Thyroid gland (tissue), 4 donors: ENCODE measurements around the gene SMARCE1.
"Not testable (repeated sequence)": the region's sequence is repeated elsewhere in the genome, so short reads cannot be mapped to it uniquely, and the experiment has no call there.

Source experiments
- POLR2A ChIP-seq, 2 donors: fragments of 450-650 bp; IDR thresholded peaks; one replicate each; pipeline ENCODE4 v1.6.1; 2017; ENCODE audit warnings: antibody characterized with exemption in 2 of 2, mild to moderate bottlenecking in 2 of 2, moderate library complexity in 1 of 2
- TF ChIP-seq, protein P1 (sequence below), 6 experiments: fragments of 200-600 bp in 3 of 6; fragments of 450-650 bp in 3 of 6; sonication (generic) in 3 of 6; IDR thresholded peaks; one replicate each; pipeline ENCODE4 v1.5.1; 2016 to 2019; ENCODE audit warnings: antibody characterized with exemption in 6 of 6, mild to moderate bottlenecking in 2 of 6, inconsistent platforms in 1 of 6, moderate library complexity in 1 of 6

- TF ChIP-seq, protein P1, sequence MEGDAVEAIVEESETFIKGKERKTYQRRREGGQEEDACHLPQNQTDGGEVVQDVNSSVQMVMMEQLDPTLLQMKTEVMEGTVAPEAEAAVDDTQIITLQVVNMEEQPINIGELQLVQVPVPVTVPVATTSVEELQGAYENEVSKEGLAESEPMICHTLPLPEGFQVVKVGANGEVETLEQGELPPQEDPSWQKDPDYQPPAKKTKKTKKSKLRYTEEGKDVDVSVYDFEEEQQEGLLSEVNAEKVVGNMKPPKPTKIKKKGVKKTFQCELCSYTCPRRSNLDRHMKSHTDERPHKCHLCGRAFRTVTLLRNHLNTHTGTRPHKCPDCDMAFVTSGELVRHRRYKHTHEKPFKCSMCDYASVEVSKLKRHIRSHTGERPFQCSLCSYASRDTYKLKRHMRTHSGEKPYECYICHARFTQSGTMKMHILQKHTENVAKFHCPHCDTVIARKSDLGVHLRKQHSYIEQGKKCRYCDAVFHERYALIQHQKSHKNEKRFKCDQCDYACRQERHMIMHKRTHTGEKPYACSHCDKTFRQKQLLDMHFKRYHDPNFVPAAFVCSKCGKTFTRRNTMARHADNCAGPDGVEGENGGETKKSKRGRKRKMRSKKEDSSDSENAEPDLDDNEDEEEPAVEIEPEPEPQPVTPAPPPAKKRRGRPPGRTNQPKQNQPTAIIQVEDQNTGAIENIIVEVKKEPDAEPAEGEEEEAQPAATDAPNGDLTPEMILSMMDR (IDR thresholded peaks at IDR 0.05): not testable (repeated sequence)
- TF ChIP-seq POLR2A (IDR thresholded peaks at IDR 0.05): not testable (repeated sequence)
These were observed 61.4 kb downstream of the SMARCE1 start for GRCh38 chr17:40586264-40586663.
